ENCODE results near the gene HID1.
"Not testable (repeated sequence)": the region's sequence is repeated elsewhere in the genome, so short reads cannot be mapped to it uniquely, and the experiment has no call there.

Gene HID1

DNA sequence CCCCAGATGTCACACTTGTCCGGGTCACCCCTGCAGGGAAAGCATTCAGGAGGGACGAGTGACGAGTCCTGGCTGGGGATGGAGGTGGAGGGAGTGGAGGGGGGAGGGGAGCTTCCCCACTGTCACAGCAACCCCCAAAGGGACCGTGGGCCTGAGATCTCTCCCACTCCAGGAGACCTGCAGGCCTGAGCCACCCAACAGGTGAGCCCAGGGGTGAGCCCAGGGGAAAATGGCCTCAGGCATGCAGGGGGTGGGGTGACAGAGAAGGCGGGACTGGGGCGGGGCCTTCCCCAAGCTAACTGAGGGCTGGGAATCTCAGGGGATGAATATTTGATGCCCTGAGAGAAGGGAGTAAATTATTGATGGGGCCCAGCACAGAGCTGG is 51.9 kb downstream of the HID1 start:
- no peak for DNase-seq

GRCh38 chr17:74920306-74920620 is 52.3 kb downstream of the HID1 start:
- DNase-seq = no peak

DNA sequence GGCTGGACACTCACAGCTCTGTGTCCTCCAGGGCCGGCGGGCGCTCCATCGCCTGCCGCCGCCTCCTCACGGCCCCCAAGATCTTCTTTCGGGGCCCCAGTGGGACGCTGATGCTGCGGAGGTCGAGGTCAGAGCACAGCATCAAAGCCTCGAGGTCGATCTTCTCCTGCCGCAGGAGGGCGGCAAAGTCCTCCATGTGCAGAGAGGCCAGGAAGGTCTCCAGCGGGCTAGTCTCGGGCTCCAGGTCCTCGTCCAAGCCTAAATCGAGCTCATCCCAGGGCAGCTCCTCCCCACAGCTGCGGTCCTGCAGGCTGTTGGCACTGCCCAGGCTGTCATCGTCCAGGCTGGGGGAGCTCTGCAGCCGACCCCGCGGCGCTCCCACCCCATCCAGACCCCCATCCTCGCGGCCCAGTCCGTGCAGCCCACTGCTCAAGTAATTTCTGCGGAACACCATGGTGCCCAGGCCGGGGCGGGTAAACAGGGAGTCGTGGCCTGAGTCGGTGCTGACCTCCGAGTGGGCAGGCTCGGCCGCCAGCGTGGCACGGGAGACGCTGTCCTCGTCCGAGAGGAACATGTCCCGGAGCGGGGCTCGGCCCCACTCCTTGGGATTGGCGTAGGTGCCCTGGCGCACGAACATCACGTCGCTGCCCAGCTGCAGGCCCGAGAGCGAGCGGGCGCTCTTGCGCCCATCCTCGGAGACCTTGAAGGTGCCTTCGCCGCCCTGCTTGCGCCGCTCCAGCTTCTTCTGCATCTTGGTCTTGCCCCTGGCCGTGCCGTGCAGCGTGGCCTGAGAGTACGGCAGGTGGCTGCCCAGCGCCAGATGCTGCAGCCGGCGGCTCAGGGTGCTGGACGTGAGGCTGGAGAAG is 52.9 kb downstream of the HID1 start:
- DNase-seq = peak; percentile 22

- no peak for DNase-seq
Observed at GRCh38 chr17:74918906-74919305, 53.7 kb downstream of the HID1 start.

GRCh38 chr17:74917430-74917829 is 55.1 kb downstream of the HID1 start:
- DNase-seq = no peak

GRCh38 chr17:74916851-74917199 is 55.7 kb downstream of the HID1 start:
- no peak for DNase-seq

- DNase-seq = no peak
Observed at GRCh38 chr17:74916136-74916850, 56.3 kb downstream of the HID1 start.

GRCh38 chr17:74911423-74911822 is 61.1 kb downstream of the HID1 start:
- not testable (repeated sequence) for DNase-seq

DNA sequence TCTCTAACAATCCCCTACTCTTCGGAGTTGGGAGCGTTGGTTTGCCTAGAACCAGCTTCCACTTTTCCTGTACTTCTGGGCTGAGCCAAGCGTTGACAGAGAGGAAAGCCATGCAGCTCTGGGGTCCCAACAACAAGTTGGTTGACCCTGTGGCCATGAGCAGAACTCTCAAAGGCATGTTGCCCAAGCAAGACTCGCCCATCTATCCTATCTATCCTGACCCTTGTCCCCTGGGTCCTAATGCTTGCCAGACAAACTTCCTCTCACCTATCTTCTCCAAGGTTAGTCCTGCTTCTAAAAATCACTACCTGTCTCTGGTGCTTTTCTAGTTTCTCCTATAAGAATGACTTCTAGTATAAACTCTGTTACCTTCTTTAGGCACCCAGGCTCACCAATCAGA is 63.5 kb downstream of the HID1 start:
- DNase-seq = not testable (repeated sequence)

GRCh38 chr17:74907012-74907411 is 65.5 kb downstream of the HID1 start:
- DNase-seq = no peak

DNA sequence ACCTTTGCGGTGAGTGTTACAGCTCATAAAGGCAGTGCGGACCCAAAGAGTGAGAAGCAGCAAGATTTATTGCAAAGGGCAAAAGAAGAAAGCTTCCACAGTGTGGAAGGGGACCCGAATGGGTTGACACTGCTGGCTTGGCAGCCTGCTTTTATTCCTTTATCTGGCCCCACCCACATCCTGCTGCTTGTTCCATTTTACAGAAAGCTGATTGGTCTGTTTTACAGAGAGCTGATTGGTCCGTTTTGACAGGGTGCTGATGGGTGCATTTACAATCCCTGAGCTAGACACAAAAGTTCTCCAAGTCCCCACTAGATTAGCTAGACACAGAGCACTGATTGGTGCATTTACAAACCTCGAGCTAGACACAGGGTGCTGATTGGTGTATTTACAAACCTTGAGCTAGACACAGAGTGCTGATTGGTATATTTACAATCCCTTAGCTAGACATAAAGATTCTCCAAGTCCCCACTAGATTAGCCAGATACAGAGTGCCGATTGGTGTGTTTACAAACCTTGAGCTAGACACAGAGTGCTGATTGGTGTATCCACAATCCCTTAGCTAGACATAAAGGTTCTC is 66.3 kb downstream of the HID1 start:
- not testable (repeated sequence) for DNase-seq

- DNase-seq = no peak
Observed at GRCh38 chr17:74904687-74905409, 67.7 kb downstream of the HID1 start.

- no peak for DNase-seq
Observed at GRCh38 chr17:74903671-74904070, 68.9 kb downstream of the HID1 start.

GRCh38 chr17:74903034-74903433 is 69.5 kb downstream of the HID1 start:
- DNase-seq = no peak

GRCh38 chr17:74901353-74902135 is 71.0 kb downstream of the HID1 start:
- DNase-seq = no peak

All from stimulated activated CD4-positive, alpha-beta T cell treated with anti-CD3 and anti-CD28 coated beads, Interleukin-15, amount 100 ng/mL, for 24 hours (primary cell).